GM23338 (cell line): ENCODE measurements around the gene PSD4. TPM values are rescaled to one million over a fixed set of nuclear protein-coding genes. Genes with fewer than 3 reads are reported as not detected.

Experiments used
- ATAC-seq: fragments of 200-7000 bp; cut with Tn5 transposase; 3 replicates; pipeline ENCODE4 v1.9.1; 2020
- DNase-seq: peaks from one replicate; pipeline ENCODE4 v3.0.0-alpha.2; 2015; ENCODE audit warnings: low spot score
- H2AFZ ChIP-seq: fragments of 200-600 bp; sonication (generic); 2 replicates; pipeline ENCODE4 v1.8.0; 2016; ENCODE audit warnings: antibody characterized with exemption, mild to moderate bottlenecking, moderate library complexity
- H3F3A ChIP-seq: fragments of 200-600 bp; sonication (generic); replicated peaks from 2 replicates; pipeline ENCODE4 v1.8.0; 2017; ENCODE audit warnings: antibody characterized with exemption, mixed run types, low read depth
- H3K27ac ChIP-seq: fragments of 200-600 bp; sonication (generic); 2 replicates; pipeline ENCODE4 v1.6.1; 2016; ENCODE audit warnings: low read depth
- H3K27me3 ChIP-seq: fragments of 200-600 bp; sonication (generic); 2 replicates; pipeline ENCODE4 v1.8.0; 2016; ENCODE audit warnings: mild to moderate bottlenecking, mixed run types, moderate library complexity; ENCODE audit not compliant: insufficient read depth
- H3K36me3 ChIP-seq: fragments of 200-600 bp; sonication (generic); 2 replicates; pipeline ENCODE4 v1.8.0; 2016; ENCODE audit warnings: mild to moderate bottlenecking; ENCODE audit not compliant: insufficient read depth
- H3K4me1 ChIP-seq: fragments of 200-600 bp; sonication (generic); 2 replicates; pipeline ENCODE4 v1.8.0; 2016; ENCODE audit warnings: mild to moderate bottlenecking, moderate library complexity; ENCODE audit not compliant: insufficient read depth
- H3K4me2 ChIP-seq: fragments of 200-600 bp; sonication (generic); 2 replicates; pipeline ENCODE4 v1.7.1; 2017; ENCODE audit warnings: mixed run types
- H3K4me3 ChIP-seq: fragments of 200-600 bp; sonication (generic); 2 replicates; pipeline ENCODE4 v1.6.1; 2016; ENCODE audit warnings: mixed run types
- H3K79me2 ChIP-seq: fragments of 200-600 bp; sonication (generic); replicated peaks from 2 replicates; pipeline ENCODE4 v1.8.0; 2017; ENCODE audit warnings: mild to moderate bottlenecking; ENCODE audit not compliant: insufficient read depth
- H3K9me2 ChIP-seq: fragments of 200-600 bp; sonication (generic); 2 replicates; pipeline ENCODE4 v1.8.0; 2017; ENCODE audit not compliant: insufficient read depth
- H4K20me1 ChIP-seq: fragments of 200-600 bp; sonication (generic); replicated peaks from 2 replicates; pipeline ENCODE4 v1.8.0; 2017; ENCODE audit warnings: mild to moderate bottlenecking; ENCODE audit not compliant: insufficient read depth
- H3K27ac Mint-ChIP-seq: 2 replicates; pipeline ENCODE4 v1.8.0; 2020; ENCODE audit warnings: inconsistent platforms, mild to moderate bottlenecking, moderate library complexity, mixed read lengths
- H3K27me3 Mint-ChIP-seq: 3 replicates; pipeline ENCODE4 v1.8.0; 2022; ENCODE audit warnings: low read depth, mild to moderate bottlenecking, moderate library complexity, mixed read lengths, inconsistent platforms; ENCODE audit not compliant: insufficient read depth, poor library complexity
- H3K36me3 Mint-ChIP-seq: 3 replicates; pipeline ENCODE4 v1.8.0; 2021; ENCODE audit warnings: low read depth, mild to moderate bottlenecking, inconsistent platforms, moderate library complexity, mixed read lengths
- H3K4me1 Mint-ChIP-seq: 3 replicates; pipeline ENCODE4 v1.8.0; 2020; ENCODE audit warnings: mild to moderate bottlenecking, inconsistent platforms, mixed read lengths
- H3K4me3 Mint-ChIP-seq: 3 replicates; pipeline ENCODE4 v1.8.0; 2021; ENCODE audit warnings: moderate library complexity, mild to moderate bottlenecking, inconsistent platforms, mixed read lengths
- H3K9me3 Mint-ChIP-seq: 3 replicates; pipeline ENCODE4 v1.8.0; 2020; ENCODE audit warnings: moderate library complexity, mild to moderate bottlenecking, inconsistent platforms, mixed read lengths
- CREB1 ChIP-seq: fragments of 250-450 bp; sonication (Bioruptor Pico); IDR thresholded peaks from 2 replicates; pipeline ENCODE4 v1.5.0; 2020; ENCODE audit warnings: low read depth, mild to moderate bottlenecking, moderate library complexity
- EZH2 ChIP-seq: fragments of 200-600 bp; sonication (generic); IDR thresholded peaks from one replicate; pipeline ENCODE4 v1.8.0; 2017; ENCODE audit warnings: antibody characterized with exemption, mild to moderate bottlenecking, low read depth; ENCODE audit not compliant: unreplicated experiment
- EZH2phosphoT487 ChIP-seq: fragments of 200-600 bp; sonication (generic); IDR thresholded peaks from one replicate; pipeline ENCODE4 v1.8.1; 2018; ENCODE audit warnings: antibody characterized with exemption; ENCODE audit not compliant: unreplicated experiment
- JUNB ChIP-seq: IDR thresholded peaks from one replicate; pipeline ENCODE4 v1.6.1; 2016; ENCODE audit warnings: antibody characterized with exemption; ENCODE audit not compliant: unreplicated experiment
- NANOG ChIP-seq: IDR thresholded peaks from 2 replicates; pipeline ENCODE4 v1.6.1; 2016; ENCODE audit warnings: antibody characterized with exemption, borderline replicate concordance
- POLR2AphosphoS5 ChIP-seq: IDR thresholded peaks from 2 replicates; pipeline ENCODE4 v1.6.1; 2016; ENCODE audit warnings: antibody characterized with exemption, low read depth
- STAT1 ChIP-seq: IDR thresholded peaks from one replicate; pipeline ENCODE4 v1.6.1; 2016; ENCODE audit warnings: antibody characterized with exemption; ENCODE audit not compliant: unreplicated experiment
- ZNF114 ChIP-seq: fragments of 250-450 bp; sonication (Bioruptor Pico); IDR thresholded peaks from 2 replicates; pipeline ENCODE4 v1.5.0; 2020; ENCODE audit warnings: mild to moderate bottlenecking, moderate library complexity
- ZNF331 ChIP-seq: fragments of 250-450 bp; sonication (Bioruptor Pico); IDR thresholded peaks from 2 replicates; pipeline ENCODE4 v1.5.0; 2020; ENCODE audit warnings: low read depth, mild to moderate bottlenecking, moderate library complexity
- polyA plus RNA-seq: library from polyadenylated mRNA; unstranded; fragments of >200 nt; fragmentation: Nextera tagmentation; extraction: Ambion mirVana; gene quantifications from 2 replicates; pipeline ENCODE4 v1.2.1, GENCODE V29; 2016
- total RNA-seq: library from RNA; depleted of rRNA; stranded (reverse); fragments of >200 nt; shearing (Covaris generic); gene quantifications from 2 replicates; pipeline ENCODE4 v1.2.3, GENCODE V29; 2014
- TF ChIP-seq, protein P1 (sequence below), 2 experiments: fragments of 200-600 bp in 1 of 2; sonication (generic) in 1 of 2; conservative IDR thresholded peaks; 2 replicates each; pipeline versions ENCODE4 v1.5.1 to v1.6.1; 2016 to 2017; ENCODE audit warnings: antibody characterized with exemption in 2 of 2, low read depth in 2 of 2, mild to moderate bottlenecking in 2 of 2, moderate library complexity in 1 of 2
- TF ChIP-seq, protein P2 (sequence below): IDR thresholded peaks from 2 replicates; pipeline ENCODE4 v1.6.1; 2016; ENCODE audit warnings: antibody characterized with exemption
- TF ChIP-seq, protein P3 (sequence below): IDR thresholded peaks from one replicate; pipeline ENCODE4 v1.6.1; 2018; ENCODE audit warnings: antibody characterized with exemption; ENCODE audit not compliant: unreplicated experiment

PSD4 gene
- total and polyA plus RNA-seq, 2 experiments from 2014 or later = 0.06 to 0.66 TPM

DNA sequence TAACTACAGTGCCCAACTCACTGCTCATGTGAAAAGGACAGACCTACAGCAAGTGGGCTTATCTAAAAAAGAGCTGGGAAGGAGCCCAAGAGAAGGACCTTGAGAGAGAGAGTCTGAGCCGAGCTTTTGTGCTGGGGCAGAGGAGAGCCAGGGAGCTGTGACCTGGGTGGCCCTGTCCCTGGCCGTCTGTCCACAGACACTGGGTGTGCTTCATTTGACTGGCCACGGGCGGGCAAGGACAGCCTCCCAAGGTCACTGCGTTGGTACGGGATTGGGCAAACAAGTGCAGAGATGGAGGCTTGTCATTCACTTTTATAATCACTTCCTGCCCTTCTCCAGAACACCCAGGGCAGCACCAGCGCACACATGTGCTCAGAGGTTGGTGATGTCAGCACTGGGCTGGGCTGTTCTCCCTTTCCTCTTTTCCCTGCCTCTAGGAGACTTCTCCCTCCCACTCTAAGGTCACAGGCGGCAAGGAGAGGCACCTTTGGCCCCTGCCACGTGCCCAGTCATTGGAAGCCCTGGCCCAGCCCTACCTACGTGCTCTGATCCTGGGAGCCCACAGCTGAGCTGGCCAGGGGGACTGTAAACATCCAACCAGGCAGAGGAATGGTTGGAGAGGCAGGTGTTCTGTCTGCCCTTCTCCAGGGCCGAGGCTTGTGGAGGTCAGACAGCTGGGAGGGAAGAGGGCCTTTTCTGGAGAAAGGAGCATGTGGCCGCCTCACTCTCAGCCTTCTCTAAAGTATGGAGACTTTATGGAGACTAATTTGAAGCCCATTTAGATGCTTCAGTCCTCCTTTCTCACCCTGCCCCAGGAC, 6.4 kb upstream of the PSD4 start:
- H3K27ac Mint-ChIP-seq = no peak overlapping the region
- H3K27me3 Mint-ChIP-seq = peaks cover 10% of the 10 kb centered on the region
- H2AFZ ChIP-seq = no peak overlapping the region
- H3K4me1 Mint-ChIP-seq = peaks cover 16% of the 10 kb centered on the region
- no peak overlapping the region for H3K4me2 ChIP-seq
- H3K4me1 ChIP-seq = peaks cover 4% of the 10 kb centered on the region; the same call in 1 of the 2 replicates
- H3K27me3 ChIP-seq = no peaks in the 10 kb centered on the region
- no peak overlapping the region for H3K4me3 ChIP-seq
- no peaks in the 10 kb centered on the region for H3K36me3 ChIP-seq
- no peaks in the 10 kb centered on the region for H3K36me3 Mint-ChIP-seq
- H3K9me3 Mint-ChIP-seq = no peaks in the 10 kb centered on the region; the same call in 2 of the 3 replicates
- no peaks in the 10 kb centered on the region for H3K79me2 ChIP-seq
- TF ChIP-seq STAT1 (no peak), CREB1 (CRISPR knock-in tag) (no peak), POLR2AphosphoS5 (no peak), NANOG (no peak), JUNB (no peak), ZNF331 (CRISPR knock-in tag) (no peak)
- H3K27ac ChIP-seq = no peak overlapping the region
- H3K9me2 ChIP-seq = no peaks in the 10 kb centered on the region
- no peak overlapping the region for H3K4me3 Mint-ChIP-seq
- ATAC-seq (no peak; the same call in 2 of the 3 replicates), DNase-seq (no peak)
- H4K20me1 ChIP-seq = no peaks in the 10 kb centered on the region
- no peaks in the 10 kb centered on the region for H3F3A ChIP-seq

DNA sequence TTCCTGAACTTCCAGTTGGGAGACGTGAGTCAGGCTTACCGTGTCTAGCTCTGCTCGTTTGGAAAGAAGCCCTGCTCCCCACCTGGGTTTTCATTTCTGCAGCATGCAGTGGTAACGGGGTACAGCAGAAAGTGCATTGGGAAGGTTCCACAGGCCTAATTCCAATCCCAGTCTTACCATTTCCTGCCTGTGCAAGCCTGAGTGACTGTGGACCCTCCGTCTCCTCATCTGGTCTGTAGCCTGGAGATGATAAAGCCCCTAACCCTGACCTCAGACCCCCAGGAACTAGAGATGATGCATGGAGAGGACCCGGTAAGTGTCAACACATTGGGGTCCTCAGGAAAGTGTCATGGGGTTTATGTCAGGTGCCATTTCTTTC, 5.8 kb upstream of the PSD4 start:
- peaks cover 16% of the 10 kb centered on the region for H3K4me1 Mint-ChIP-seq
- H3K4me3 Mint-ChIP-seq = no peak overlapping the region
- no peak overlapping the region for H3K27ac ChIP-seq
- peaks cover 9% of the 10 kb centered on the region for H3K27me3 Mint-ChIP-seq
- no peak overlapping the region for H2AFZ ChIP-seq
- no peaks in the 10 kb centered on the region for H3F3A ChIP-seq
- no peak overlapping the region for H3K4me2 ChIP-seq
- H3K27ac Mint-ChIP-seq = 0 out of 2 replicates have a peak overlapping the region, but pooled peaks have one; percentile 52
- H3K9me3 Mint-ChIP-seq = no peaks in the 10 kb centered on the region; the same call in 2 of the 3 replicates
- H3K36me3 ChIP-seq = no peaks in the 10 kb centered on the region
- no peaks in the 10 kb centered on the region for H3K36me3 Mint-ChIP-seq
- no peaks in the 10 kb centered on the region for H4K20me1 ChIP-seq
- DNase-seq (no peak), ATAC-seq (no peak)
- H3K4me3 ChIP-seq = no peak overlapping the region
- H3K4me1 ChIP-seq = peaks cover 4% of the 10 kb centered on the region; the same call in 1 of the 2 replicates
- H3K27me3 ChIP-seq = no peaks in the 10 kb centered on the region
- no peaks in the 10 kb centered on the region for H3K79me2 ChIP-seq
- no peaks in the 10 kb centered on the region for H3K9me2 ChIP-seq
- TF ChIP-seq, protein P1, sequence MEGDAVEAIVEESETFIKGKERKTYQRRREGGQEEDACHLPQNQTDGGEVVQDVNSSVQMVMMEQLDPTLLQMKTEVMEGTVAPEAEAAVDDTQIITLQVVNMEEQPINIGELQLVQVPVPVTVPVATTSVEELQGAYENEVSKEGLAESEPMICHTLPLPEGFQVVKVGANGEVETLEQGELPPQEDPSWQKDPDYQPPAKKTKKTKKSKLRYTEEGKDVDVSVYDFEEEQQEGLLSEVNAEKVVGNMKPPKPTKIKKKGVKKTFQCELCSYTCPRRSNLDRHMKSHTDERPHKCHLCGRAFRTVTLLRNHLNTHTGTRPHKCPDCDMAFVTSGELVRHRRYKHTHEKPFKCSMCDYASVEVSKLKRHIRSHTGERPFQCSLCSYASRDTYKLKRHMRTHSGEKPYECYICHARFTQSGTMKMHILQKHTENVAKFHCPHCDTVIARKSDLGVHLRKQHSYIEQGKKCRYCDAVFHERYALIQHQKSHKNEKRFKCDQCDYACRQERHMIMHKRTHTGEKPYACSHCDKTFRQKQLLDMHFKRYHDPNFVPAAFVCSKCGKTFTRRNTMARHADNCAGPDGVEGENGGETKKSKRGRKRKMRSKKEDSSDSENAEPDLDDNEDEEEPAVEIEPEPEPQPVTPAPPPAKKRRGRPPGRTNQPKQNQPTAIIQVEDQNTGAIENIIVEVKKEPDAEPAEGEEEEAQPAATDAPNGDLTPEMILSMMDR (conservative IDR thresholded peaks at IDR 0.05; ENCODE audit: low read depth in 2 of 2) = no peak
- TF ChIP-seq, protein P2, sequence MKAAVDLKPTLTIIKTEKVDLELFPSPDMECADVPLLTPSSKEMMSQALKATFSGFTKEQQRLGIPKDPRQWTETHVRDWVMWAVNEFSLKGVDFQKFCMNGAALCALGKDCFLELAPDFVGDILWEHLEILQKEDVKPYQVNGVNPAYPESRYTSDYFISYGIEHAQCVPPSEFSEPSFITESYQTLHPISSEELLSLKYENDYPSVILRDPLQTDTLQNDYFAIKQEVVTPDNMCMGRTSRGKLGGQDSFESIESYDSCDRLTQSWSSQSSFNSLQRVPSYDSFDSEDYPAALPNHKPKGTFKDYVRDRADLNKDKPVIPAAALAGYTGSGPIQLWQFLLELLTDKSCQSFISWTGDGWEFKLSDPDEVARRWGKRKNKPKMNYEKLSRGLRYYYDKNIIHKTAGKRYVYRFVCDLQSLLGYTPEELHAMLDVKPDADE = no peak
- TF ChIP-seq ZNF331 (CRISPR knock-in tag) = no peak
- TF ChIP-seq JUNB = no peak
- TF ChIP-seq EZH2 = no peak
- TF ChIP-seq POLR2AphosphoS5 = no peak
- no peak for TF ChIP-seq CREB1 (CRISPR knock-in tag)
- TF ChIP-seq STAT1 = no peak
- TF ChIP-seq EZH2phosphoT487 = no peak
- TF ChIP-seq, protein P3, sequence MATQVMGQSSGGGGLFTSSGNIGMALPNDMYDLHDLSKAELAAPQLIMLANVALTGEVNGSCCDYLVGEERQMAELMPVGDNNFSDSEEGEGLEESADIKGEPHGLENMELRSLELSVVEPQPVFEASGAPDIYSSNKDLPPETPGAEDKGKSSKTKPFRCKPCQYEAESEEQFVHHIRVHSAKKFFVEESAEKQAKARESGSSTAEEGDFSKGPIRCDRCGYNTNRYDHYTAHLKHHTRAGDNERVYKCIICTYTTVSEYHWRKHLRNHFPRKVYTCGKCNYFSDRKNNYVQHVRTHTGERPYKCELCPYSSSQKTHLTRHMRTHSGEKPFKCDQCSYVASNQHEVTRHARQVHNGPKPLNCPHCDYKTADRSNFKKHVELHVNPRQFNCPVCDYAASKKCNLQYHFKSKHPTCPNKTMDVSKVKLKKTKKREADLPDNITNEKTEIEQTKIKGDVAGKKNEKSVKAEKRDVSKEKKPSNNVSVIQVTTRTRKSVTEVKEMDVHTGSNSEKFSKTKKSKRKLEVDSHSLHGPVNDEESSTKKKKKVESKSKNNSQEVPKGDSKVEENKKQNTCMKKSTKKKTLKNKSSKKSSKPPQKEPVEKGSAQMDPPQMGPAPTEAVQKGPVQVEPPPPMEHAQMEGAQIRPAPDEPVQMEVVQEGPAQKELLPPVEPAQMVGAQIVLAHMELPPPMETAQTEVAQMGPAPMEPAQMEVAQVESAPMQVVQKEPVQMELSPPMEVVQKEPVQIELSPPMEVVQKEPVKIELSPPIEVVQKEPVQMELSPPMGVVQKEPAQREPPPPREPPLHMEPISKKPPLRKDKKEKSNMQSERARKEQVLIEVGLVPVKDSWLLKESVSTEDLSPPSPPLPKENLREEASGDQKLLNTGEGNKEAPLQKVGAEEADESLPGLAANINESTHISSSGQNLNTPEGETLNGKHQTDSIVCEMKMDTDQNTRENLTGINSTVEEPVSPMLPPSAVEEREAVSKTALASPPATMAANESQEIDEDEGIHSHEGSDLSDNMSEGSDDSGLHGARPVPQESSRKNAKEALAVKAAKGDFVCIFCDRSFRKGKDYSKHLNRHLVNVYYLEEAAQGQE = no peak
- TF ChIP-seq NANOG = no peak
- TF ChIP-seq ZNF114 = no peak
